ENCODE measurements around the gene MSLN.
"Not testable (repeated sequence)": the region's sequence is repeated elsewhere in the genome, so short reads cannot be mapped to it uniquely, and the experiment has no call there.

The MSLN gene

GRCh38 chr16:735982-736453 is 24.5 kb upstream of the MSLN start:
- no peak for DNase-seq (ENCODE audit: low spot score)

- no peak for DNase-seq (ENCODE audit: low spot score)
These were observed 23.5 kb upstream of the MSLN start for GRCh38 chr16:736936-737481.

- no peak for DNase-seq (ENCODE audit: low spot score)
These were observed 20.7 kb upstream of the MSLN start for GRCh38 chr16:739560-740458.

- no peak for DNase-seq (ENCODE audit: low spot score)
These were observed 20.1 kb upstream of the MSLN start for GRCh38 chr16:740459-740763.

- peak; percentile 92 for DNase-seq (ENCODE audit: low spot score)
These were observed 19.6 kb upstream of the MSLN start, which contains the start of gene CIAO3 for GRCh38 chr16:740764-741505. Gene CIAO3, minus strand, starts transcription at chr16:740997. Its CDS starts 12 bp downstream, at chr16:740985.

GRCh38 chr16:741986-742629 is 18.4 kb upstream of the MSLN start:
- DNase-seq (ENCODE audit: low spot score) = no peak

- DNase-seq (ENCODE audit: low spot score) = not testable (repeated sequence)
These were observed 17.6 kb upstream of the MSLN start for GRCh38 chr16:742894-743293.

- no peak for DNase-seq (ENCODE audit: low spot score)
These were observed 16.6 kb upstream of the MSLN start for GRCh38 chr16:743794-744500.

GRCh38 chr16:745739-746138 is 14.8 kb upstream of the MSLN start:
- DNase-seq (ENCODE audit: low spot score) = no peak

GRCh38 chr16:746637-747036 is 13.9 kb upstream of the MSLN start:
- DNase-seq (ENCODE audit: low spot score) = no peak

- DNase-seq (ENCODE audit: low spot score) = no peak
These were observed 12.4 kb upstream of the MSLN start for GRCh38 chr16:747978-748746.

- DNase-seq (ENCODE audit: low spot score) = no peak
These were observed 11.5 kb upstream of the MSLN start for GRCh38 chr16:749010-749409.

GRCh38 chr16:750485-750884 is 10.0 kb upstream of the MSLN start:
- no peak for DNase-seq (ENCODE audit: low spot score)

GRCh38 chr16:751152-752006 is 9.2 kb upstream of the MSLN start:
- DNase-seq (ENCODE audit: low spot score) = no peak

GRCh38 chr16:752007-752312 is 8.6 kb upstream of the MSLN start:
- DNase-seq (ENCODE audit: low spot score) = no peak

GRCh38 chr16:754121-754607 is 6.4 kb upstream of the MSLN start:
- DNase-seq (ENCODE audit: low spot score) = not testable (repeated sequence)

GRCh38 chr16:754656-755055 is 5.9 kb upstream of the MSLN start:
- no peak for DNase-seq (ENCODE audit: low spot score)

- DNase-seq (ENCODE audit: low spot score) = no peak
These were observed 4.1 kb upstream of the MSLN start for GRCh38 chr16:756428-756827.

- DNase-seq (ENCODE audit: low spot score) = no peak
These were observed 1.2 kb upstream of the MSLN start for GRCh38 chr16:759110-759910.
